HepG2 (cell line): Measurements from ENCODE around the gene SPOP. TPM values are rescaled to one million over a fixed set of nuclear protein-coding genes. Genes with fewer than 3 reads are reported as not detected.

Experiments used
- ATAC-seq: fragments of 200-7000 bp; cut with Tn5 transposase; 3 replicates; pipeline ENCODE4 v1.9.1; 2020; ENCODE audit warnings: mild to moderate bottlenecking, moderate library complexity
- BruUV-seq: library from RNA; stranded (reverse); fragments of 400-500 nt; replicated peaks from 2 replicates; lab custom pipeline; 2021; lab: Mats Ljungman, UMichigan
- CTCF ChIA-PET: fragments of 300-600 bp; formaldehyde crosslinking; extraction: SDS; loops from one replicate; lab custom pipeline; 2021; ENCODE audit warnings: low total read pairs, inconsistent platforms, low intra/inter-chr PET ratio; lab: Yijun Ruan, JAX
- POLR2A ChIA-PET: fragments of 350-600 bp; sonication (Branson Sonifier 250); formaldehyde crosslinking; loops from one replicate; lab custom pipeline; 2020; ENCODE audit warnings: antibody characterized with exemption, inconsistent platforms; lab: Yijun Ruan, JAX
- DNase-seq: peaks from one replicate; pipeline ENCODE4 v3.0.0-alpha.2; 2015; ENCODE audit warnings: low spot score
- FAIRE-seq: peaks from 3 replicates; lab custom pipeline; 2011; peaks lifted over from hg19 to GRCh38; lab: Jason Lieb, UNC
- H2AFZ ChIP-seq: one replicate; pipeline ENCODE4 v1.6.1; 2011; ENCODE audit warnings: low read length, inconsistent platforms
- H3K27ac ChIP-seq: fragments of 300-600 bp; 3 replicates; pipeline ENCODE4 v1.8.0; 2011; ENCODE audit warnings: mixed run types, mild to moderate bottlenecking, mixed read lengths, low read length, inconsistent platforms; ENCODE audit not compliant: insufficient read depth; ENCODE audit errors: extremely low read length
- H3K27me3 ChIP-seq, 2 experiments: fragments of 200-600 bp in 1 of 2; 2 replicates in 1 of 2; 3 replicates in 1 of 2; pipeline versions ENCODE4 v1.6.0 to v1.8.0; 2011; ENCODE audit warnings: low read length in 2 of 2, mild to moderate bottlenecking in 2 of 2, moderate library complexity in 2 of 2, inconsistent platforms in 1 of 2; ENCODE audit not compliant: insufficient read depth in 2 of 2, control insufficient read depth in 1 of 2
- H3K36me3 ChIP-seq, 2 experiments: fragments of 200-600 bp in 1 of 2; replicated peaks in 1 of 2; 2 replicates in 1 of 2; 3 replicates in 1 of 2; pipeline versions ENCODE4 v1.5.1 to v1.8.0; 2011; ENCODE audit warnings: low read length in 2 of 2, inconsistent platforms in 1 of 2; ENCODE audit not compliant: insufficient read depth in 2 of 2, control insufficient read depth in 1 of 2
- H3K4me1 ChIP-seq: 2 replicates; pipeline ENCODE4 v1.5.1; 2012; ENCODE audit warnings: low read length, inconsistent platforms; ENCODE audit not compliant: insufficient read depth
- H3K4me2 ChIP-seq: 2 replicates; pipeline ENCODE4 v1.6.0; 2011; ENCODE audit warnings: low read depth, low read length, inconsistent platforms
- H3K4me3 ChIP-seq, 3 experiments: fragments of 200-600 bp in 1 of 3; sonication (generic), shearing (Covaris generic) in 1 of 3; replicated peaks in 1 of 3; 2 replicates each; pipeline ENCODE4 v1.5.1; 2011 to 2016; ENCODE audit warnings: low read length in 3 of 3, inconsistent platforms in 2 of 3, low read depth in 2 of 3, mild to moderate bottlenecking in 2 of 3, control low read depth in 1 of 3, mixed read lengths in 1 of 3; ENCODE audit not compliant: insufficient read depth in 1 of 3
- H3K79me2 ChIP-seq: one replicate; pipeline ENCODE4 v1.6.1; 2011; ENCODE audit warnings: low read length, inconsistent platforms; ENCODE audit not compliant: insufficient read depth
- H3K9ac ChIP-seq: 2 replicates; pipeline ENCODE4 v1.6.0; 2011; ENCODE audit warnings: mild to moderate bottlenecking, low read depth, low read length, inconsistent platforms; ENCODE audit not compliant: insufficient read depth
- H3K9me3 ChIP-seq: 2 replicates; pipeline ENCODE4 v1.5.1; 2012; ENCODE audit warnings: mild to moderate bottlenecking, low read length
- H4K20me1 ChIP-seq: 2 replicates; pipeline ENCODE4 v1.6.0; 2011; ENCODE audit warnings: inconsistent platforms, mild to moderate bottlenecking, low read length, moderate library complexity; ENCODE audit not compliant: insufficient read depth
- ATRX ChIP-seq: sonication (generic); formaldehyde crosslinking; IDR thresholded peaks from 2 replicates; pipeline ENCODE4 v1.4.0; 2020; ENCODE audit warnings: missing genetic modification reagents, borderline replicate concordance
- CAMTA2 ChIP-seq: sonication (generic); formaldehyde crosslinking; IDR thresholded peaks from 2 replicates; pipeline ENCODE4 v1.4.0; 2020; ENCODE audit warnings: mild to moderate bottlenecking, missing genetic modification reagents, borderline replicate concordance
- CREB1 ChIP-seq, 2 experiments: fragments of 450-650 bp in 1 of 2; IDR thresholded peaks; 2 replicates each; pipeline ENCODE4 v1.6.1; 2016 to 2017; ENCODE audit warnings: control low read depth in 1 of 2, mild to moderate bottlenecking in 1 of 2, missing compliant biosample characterization in 1 of 2, missing genetic modification characterization in 1 of 2
- MAZ ChIP-seq, 2 experiments: sonication (generic) in 1 of 2; formaldehyde crosslinking in 1 of 2; IDR thresholded peaks; 2 replicates each; pipeline versions ENCODE4 v1.5.0 to v1.6.1; 2012 to 2020; ENCODE audit warnings: low read depth in 2 of 2, mild to moderate bottlenecking in 2 of 2, borderline replicate concordance in 1 of 2, improper control_type of control experiment in 1 of 2, low read length in 1 of 2, missing genetic modification reagents in 1 of 2, moderate library complexity in 1 of 2
- POGZ ChIP-seq: sonication (generic); formaldehyde crosslinking; IDR thresholded peaks from 2 replicates; pipeline ENCODE4 v1.4.0; 2020; ENCODE audit warnings: mild to moderate bottlenecking, missing genetic modification reagents
- SRSF4 ChIP-seq: fragments of 200-400 bp; formaldehyde crosslinking; IDR thresholded peaks from one replicate; pipeline ENCODE4 v1.6.1; 2018; ENCODE audit warnings: mild to moderate bottlenecking, low read depth, low read length, moderate library complexity; ENCODE audit not compliant: poor library complexity, severe bottlenecking
- SRY ChIP-seq: sonication (generic); formaldehyde crosslinking; IDR thresholded peaks from 2 replicates; pipeline ENCODE4 v1.8.0; 2022; ENCODE audit warnings: mild to moderate bottlenecking, missing genetic modification reagents
- SSRP1 ChIP-seq: IDR thresholded peaks from 2 replicates; pipeline ENCODE4 v1.6.1; 2016; ENCODE audit warnings: control low read depth
- TBX2 ChIP-seq: sonication (generic); formaldehyde crosslinking; IDR thresholded peaks from 2 replicates; pipeline ENCODE4 v1.5.0; 2020; ENCODE audit warnings: missing genetic modification reagents, mild to moderate bottlenecking, borderline replicate concordance
- ZNF143 ChIP-seq: sonication (generic); formaldehyde crosslinking; IDR thresholded peaks from 2 replicates; pipeline ENCODE4 v1.4.0; 2020; ENCODE audit warnings: missing genetic modification reagents
- ZNF224 ChIP-seq: sonication (generic); formaldehyde crosslinking; IDR thresholded peaks from 2 replicates; pipeline ENCODE4 v1.5.0; 2020; ENCODE audit warnings: mild to moderate bottlenecking, missing genetic modification reagents
- ZNF292 ChIP-seq: sonication (generic); formaldehyde crosslinking; IDR thresholded peaks from 2 replicates; pipeline ENCODE4 v1.8.1; 2022; ENCODE audit warnings: mild to moderate bottlenecking, low read depth, missing genetic modification reagents, borderline replicate concordance
- ZNF773 ChIP-seq: sonication (generic); formaldehyde crosslinking; IDR thresholded peaks from 2 replicates; pipeline ENCODE4 v1.4.0; 2020; ENCODE audit warnings: missing genetic modification reagents, borderline replicate concordance
- in situ Hi-C: cut with HindIII; loops from 2 replicates; pipeline ENCODE4 v1.10.0; 2017; ENCODE audit warnings: low pct_unique_long_range_greater_than_20kb; ENCODE audit not compliant: extremely low pct_ligation_motif_present
- intact Hi-C: fragments of 100-400 bp; cut with micrococcal nuclease; formaldehyde crosslinking; loops from one replicate; pipeline ENCODE4 v1.10.0; 2022; ENCODE audit not compliant: unreplicated experiment
- polyA plus RNA-seq, 8 experiments: library from polyadenylated mRNA; depleted of rRNA in 3 of 8; stranded (reverse) in 7 of 8; unstranded in 1 of 8; fragments of >200 nt; fragmentation: Illumina TruSeq in 4 of 8; extraction: Trizol in 4 of 8; gene quantifications; 2 replicates each; pipeline versions ENCODE4 v1.2.1 to v1.2.3, GENCODE V29; 2011 to 2016; ENCODE audit warnings: low read depth in 4 of 8, missing spikeins in 1 of 8, mixed read lengths in 1 of 8; ENCODE audit not compliant: insufficient read depth in 1 of 8
- total RNA-seq, 5 experiments: library from RNA; depleted of rRNA; stranded (reverse); fragments of >200 nt; fragmentation: Illumina TruSeq; extraction: Trizol; gene quantifications; 2 replicates each; pipeline ENCODE4 v1.2.3, GENCODE V29; 2016; ENCODE audit warnings: low read depth in 1 of 5
- TF ChIP-seq, protein P1 (sequence below): sonication (generic); formaldehyde crosslinking; IDR thresholded peaks from 2 replicates; pipeline ENCODE4 v1.5.0; 2020; ENCODE audit warnings: mild to moderate bottlenecking, missing genetic modification reagents
- TF ChIP-seq, protein P2 (sequence below): sonication (generic); formaldehyde crosslinking; IDR thresholded peaks from 2 replicates; pipeline ENCODE4 v1.8.1; 2023; ENCODE audit warnings: mild to moderate bottlenecking, missing genetic modification reagents, borderline replicate concordance
- TF ChIP-seq, protein P3 (sequence below): sonication (generic); formaldehyde crosslinking; IDR thresholded peaks from 2 replicates; pipeline ENCODE4 v1.5.0; 2020; ENCODE audit warnings: missing genetic modification reagents
- TF ChIP-seq, protein P4 (sequence below): sonication (generic); formaldehyde crosslinking; IDR thresholded peaks from 2 replicates; pipeline ENCODE4 v1.9.0; 2021; ENCODE audit warnings: missing genetic modification reagents, borderline replicate concordance

The SPOP gene
- total and polyA plus RNA-seq, 2 of the 13 experiments (the other 11 are each of a cell fraction or from before 2014, with no cell fraction given): 52.8 to 60.8 TPM

DNA sequence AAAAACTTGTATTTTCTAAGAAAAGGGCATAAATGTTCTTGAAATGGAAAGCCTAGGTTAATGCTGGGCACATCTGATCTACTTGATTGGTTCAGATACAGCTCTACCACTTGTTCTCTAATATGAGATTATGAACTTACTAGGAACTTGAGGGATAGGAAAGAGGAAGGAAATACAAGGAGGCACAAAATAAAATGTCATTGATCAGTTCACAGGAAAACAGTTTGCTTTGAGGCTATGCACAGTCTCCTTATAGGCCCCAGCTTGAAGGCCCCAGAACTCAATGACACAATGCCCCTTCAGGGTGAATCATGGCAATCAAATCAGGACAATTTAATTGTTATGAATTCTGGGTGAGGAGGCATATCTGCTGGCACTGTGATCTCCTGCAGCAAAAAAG lies 75.1 kb downstream of the SPOP start:
- CTCF ChIA-PET: no interaction called here
- in situ Hi-C loops: no loop called here
- POLR2A ChIA-PET: no interaction called here
- H3K4me3 ChIP-seq: no peak overlapping the region
- TF ChIP-seq, protein P1, sequence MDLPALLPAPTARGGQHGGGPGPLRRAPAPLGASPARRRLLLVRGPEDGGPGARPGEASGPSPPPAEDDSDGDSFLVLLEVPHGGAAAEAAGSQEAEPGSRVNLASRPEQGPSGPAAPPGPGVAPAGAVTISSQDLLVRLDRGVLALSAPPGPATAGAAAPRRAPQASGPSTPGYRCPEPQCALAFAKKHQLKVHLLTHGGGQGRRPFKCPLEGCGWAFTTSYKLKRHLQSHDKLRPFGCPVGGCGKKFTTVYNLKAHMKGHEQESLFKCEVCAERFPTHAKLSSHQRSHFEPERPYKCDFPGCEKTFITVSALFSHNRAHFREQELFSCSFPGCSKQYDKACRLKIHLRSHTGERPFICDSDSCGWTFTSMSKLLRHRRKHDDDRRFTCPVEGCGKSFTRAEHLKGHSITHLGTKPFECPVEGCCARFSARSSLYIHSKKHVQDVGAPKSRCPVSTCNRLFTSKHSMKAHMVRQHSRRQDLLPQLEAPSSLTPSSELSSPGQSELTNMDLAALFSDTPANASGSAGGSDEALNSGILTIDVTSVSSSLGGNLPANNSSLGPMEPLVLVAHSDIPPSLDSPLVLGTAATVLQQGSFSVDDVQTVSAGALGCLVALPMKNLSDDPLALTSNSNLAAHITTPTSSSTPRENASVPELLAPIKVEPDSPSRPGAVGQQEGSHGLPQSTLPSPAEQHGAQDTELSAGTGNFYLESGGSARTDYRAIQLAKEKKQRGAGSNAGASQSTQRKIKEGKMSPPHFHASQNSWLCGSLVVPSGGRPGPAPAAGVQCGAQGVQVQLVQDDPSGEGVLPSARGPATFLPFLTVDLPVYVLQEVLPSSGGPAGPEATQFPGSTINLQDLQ (CRISPR knock-in tag): no peak
- TF ChIP-seq ZNF143 (CRISPR knock-in tag) (no peak), ZNF773 (CRISPR knock-in tag) (no peak), SSRP1 (no peak), ZNF292 (no peak), MAZ (IDR thresholded peaks at IDR 0.05; ENCODE audit: borderline replicate concordance, low read depth, low read length) (no peak), MAZ (CRISPR knock-in tag; IDR thresholded peaks at IDR 0.05; ENCODE audit: low read depth) (no peak), TBX2 (CRISPR knock-in tag) (no peak), ATRX (CRISPR knock-in tag) (no peak), CAMTA2 (CRISPR knock-in tag) (no peak), SRY (CRISPR knock-in tag) (no peak), CREB1 (IDR thresholded peaks at IDR 0.05) (no peak), CREB1 (CRISPR knock-in tag; IDR thresholded peaks at IDR 0.05) (no peak), POGZ (no peak), SRSF4 (no peak), ZNF224 (no peak)
- TF ChIP-seq, protein P2, sequence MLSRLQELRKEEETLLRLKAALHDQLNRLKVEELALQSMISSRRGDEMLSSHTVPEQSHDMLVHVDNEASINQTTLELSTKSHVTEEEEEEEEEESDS: no peak
- TF ChIP-seq, protein P3, sequence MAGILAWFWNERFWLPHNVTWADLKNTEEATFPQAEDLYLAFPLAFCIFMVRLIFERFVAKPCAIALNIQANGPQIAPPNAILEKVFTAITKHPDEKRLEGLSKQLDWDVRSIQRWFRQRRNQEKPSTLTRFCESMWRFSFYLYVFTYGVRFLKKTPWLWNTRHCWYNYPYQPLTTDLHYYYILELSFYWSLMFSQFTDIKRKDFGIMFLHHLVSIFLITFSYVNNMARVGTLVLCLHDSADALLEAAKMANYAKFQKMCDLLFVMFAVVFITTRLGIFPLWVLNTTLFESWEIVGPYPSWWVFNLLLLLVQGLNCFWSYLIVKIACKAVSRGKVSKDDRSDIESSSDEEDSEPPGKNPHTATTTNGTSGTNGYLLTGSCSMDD: no peak
- TF ChIP-seq, protein P4, sequence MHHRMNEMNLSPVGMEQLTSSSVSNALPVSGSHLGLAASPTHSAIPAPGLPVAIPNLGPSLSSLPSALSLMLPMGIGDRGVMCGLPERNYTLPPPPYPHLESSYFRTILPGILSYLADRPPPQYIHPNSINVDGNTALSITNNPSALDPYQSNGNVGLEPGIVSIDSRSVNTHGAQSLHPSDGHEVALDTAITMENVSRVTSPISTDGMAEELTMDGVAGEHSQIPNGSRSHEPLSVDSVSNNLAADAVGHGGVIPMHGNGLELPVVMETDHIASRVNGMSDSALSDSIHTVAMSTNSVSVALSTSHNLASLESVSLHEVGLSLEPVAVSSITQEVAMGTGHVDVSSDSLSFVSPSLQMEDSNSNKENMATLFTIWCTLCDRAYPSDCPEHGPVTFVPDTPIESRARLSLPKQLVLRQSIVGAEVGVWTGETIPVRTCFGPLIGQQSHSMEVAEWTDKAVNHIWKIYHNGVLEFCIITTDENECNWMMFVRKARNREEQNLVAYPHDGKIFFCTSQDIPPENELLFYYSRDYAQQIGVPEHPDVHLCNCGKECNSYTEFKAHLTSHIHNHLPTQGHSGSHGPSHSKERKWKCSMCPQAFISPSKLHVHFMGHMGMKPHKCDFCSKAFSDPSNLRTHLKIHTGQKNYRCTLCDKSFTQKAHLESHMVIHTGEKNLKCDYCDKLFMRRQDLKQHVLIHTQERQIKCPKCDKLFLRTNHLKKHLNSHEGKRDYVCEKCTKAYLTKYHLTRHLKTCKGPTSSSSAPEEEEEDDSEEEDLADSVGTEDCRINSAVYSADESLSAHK (CRISPR knock-in tag): no peak
- TF ChIP-seq, all 625 proteins: peak for 0
- no peak overlapping the region for H2AFZ ChIP-seq
- H3K4me2 ChIP-seq: no peak overlapping the region
- H3K27me3 ChIP-seq: no peaks in the 10 kb centered on the region
- H3K9me3 ChIP-seq: no peaks in the 10 kb centered on the region
- no peaks in the 10 kb centered on the region for H4K20me1 ChIP-seq
- intact Hi-C loops: no loop called here
- BruUV-seq: no TSS peak
- H3K79me2 ChIP-seq: no peaks in the 10 kb centered on the region
- DNase-seq (no peak), ATAC-seq (no peak), FAIRE-seq (no peak)
- H3K4me1 ChIP-seq: peaks cover 12% of the 10 kb centered on the region
- peaks cover 22 to 63% of the 10 kb centered on the region in 2 experiments for H3K36me3 ChIP-seq
- no peak overlapping the region for H3K27ac ChIP-seq
- H3K9ac ChIP-seq: no peak overlapping the region
